ENCODE data around the gene CD164L2.

DNA sequence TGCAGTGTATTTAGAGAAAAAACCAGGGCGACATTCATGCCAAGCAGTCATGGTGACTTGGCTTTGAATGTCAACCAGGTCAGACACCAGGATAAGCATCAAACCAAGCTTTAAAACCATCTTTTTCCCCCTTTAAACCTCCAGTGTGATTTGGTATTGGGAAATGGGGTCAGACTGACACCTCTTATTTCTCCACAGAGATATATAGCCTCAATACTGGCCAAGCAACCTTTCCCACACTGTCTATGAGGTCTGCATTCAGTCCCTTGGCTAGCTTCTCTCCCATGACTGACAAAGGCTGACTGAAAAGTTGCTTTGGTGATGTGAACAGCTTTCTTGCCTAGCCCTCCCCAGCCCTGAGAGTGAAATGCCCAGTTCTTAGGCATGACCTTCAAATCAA, 31.0 kb upstream of the CD164L2 start:
- TF ChIP-seq, protein P1, sequence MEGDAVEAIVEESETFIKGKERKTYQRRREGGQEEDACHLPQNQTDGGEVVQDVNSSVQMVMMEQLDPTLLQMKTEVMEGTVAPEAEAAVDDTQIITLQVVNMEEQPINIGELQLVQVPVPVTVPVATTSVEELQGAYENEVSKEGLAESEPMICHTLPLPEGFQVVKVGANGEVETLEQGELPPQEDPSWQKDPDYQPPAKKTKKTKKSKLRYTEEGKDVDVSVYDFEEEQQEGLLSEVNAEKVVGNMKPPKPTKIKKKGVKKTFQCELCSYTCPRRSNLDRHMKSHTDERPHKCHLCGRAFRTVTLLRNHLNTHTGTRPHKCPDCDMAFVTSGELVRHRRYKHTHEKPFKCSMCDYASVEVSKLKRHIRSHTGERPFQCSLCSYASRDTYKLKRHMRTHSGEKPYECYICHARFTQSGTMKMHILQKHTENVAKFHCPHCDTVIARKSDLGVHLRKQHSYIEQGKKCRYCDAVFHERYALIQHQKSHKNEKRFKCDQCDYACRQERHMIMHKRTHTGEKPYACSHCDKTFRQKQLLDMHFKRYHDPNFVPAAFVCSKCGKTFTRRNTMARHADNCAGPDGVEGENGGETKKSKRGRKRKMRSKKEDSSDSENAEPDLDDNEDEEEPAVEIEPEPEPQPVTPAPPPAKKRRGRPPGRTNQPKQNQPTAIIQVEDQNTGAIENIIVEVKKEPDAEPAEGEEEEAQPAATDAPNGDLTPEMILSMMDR (conservative IDR thresholded peaks at IDR 0.05; ENCODE audit: low read length): no peak
- no peak for TF ChIP-seq EZH2phosphoT487 (IDR thresholded peaks at IDR 0.05; ENCODE audit: borderline replicate concordance)

All from Loucy (cell line).